OCI-LY3 (cell line): ENCODE data around the gene IL1R1.

Experiments used
- CTCF ChIP-seq: fragments of 200-600, 300-600 bp; sonication (generic); IDR thresholded peaks from 2 replicates; pipeline ENCODE4 v1.5.1; 2014; ENCODE audit warnings: antibody characterized with exemption, low read length, low read depth
- EZH2phosphoT487 ChIP-seq: fragments of 200-600 bp; shearing (Covaris generic); IDR thresholded peaks from 2 replicates; pipeline ENCODE4 v1.6.1; 2018; ENCODE audit warnings: antibody characterized with exemption, mixed run types, low read depth

GRCh38 chr2:102145934-102146333, 3.4 kb downstream of the IL1R1 start:
- TF ChIP-seq CTCF (no peak), EZH2phosphoT487 (no peak)
